HCT116 (cell line): ENCODE data around the gene FHIT. TPM values are rescaled to one million over a fixed set of nuclear protein-coding genes. Genes with fewer than 3 reads are reported as not detected.

Experiments
- ATAC-seq: fragments of 200-7000 bp; cut with Tn5 transposase; 2 replicates; pipeline ENCODE4 v1.9.1; 2020; ENCODE audit warnings: mild to moderate bottlenecking, moderate library complexity
- BruUV-seq: library from RNA; stranded (reverse); fragments of 400-500 nt; replicated peaks from 2 replicates; lab custom pipeline; 2021; lab: Mats Ljungman, UMichigan
- CTCF ChIA-PET: fragments of 300-600 bp; sonication (Branson Sonifier 250); formaldehyde crosslinking; loops from one replicate; lab custom pipeline; 2021; ENCODE audit warnings: antibody characterized with exemption; lab: Charles Lee
- POLR2A ChIA-PET: fragments of 300-600, 350-600 bp; sonication (Branson Sonifier 250); formaldehyde crosslinking; loops from one replicate; lab custom pipeline; 2021; ENCODE audit warnings: antibody characterized with exemption; lab: Charles Lee
- RAD21 ChIA-PET, 2 experiments: fragments of 300-600 bp; sonication (Branson Sonifier 250); formaldehyde crosslinking; loops; one replicate each; lab custom pipeline; 2023; ENCODE audit warnings: low total read pairs in 2 of 2; ENCODE audit not compliant: uncharacterized antibody in 2 of 2, unreplicated experiment in 2 of 2, low non-redundant PET in 1 of 2; lab: Charles Lee
- DNase-seq: peaks from one replicate; pipeline ENCODE4 v3.0.0-alpha.2; 2010; ENCODE audit warnings: low read depth, low spot score
- H2AFZ ChIP-seq: fragments of 200-600 bp; shearing (Covaris generic), sonication (generic); 2 replicates; pipeline ENCODE4 v1.6.1; 2017; ENCODE audit warnings: low read depth, mixed run types, mixed read lengths, antibody characterized with exemption, low read length; ENCODE audit not compliant: poor library complexity, severe bottlenecking
- H3K27ac ChIP-seq: 2 replicates; pipeline ENCODE4 v1.5.1; 2012; ENCODE audit warnings: low read depth, low read length
- H3K27me3 ChIP-seq: fragments of 200-600 bp; sonication (generic); 2 replicates; pipeline ENCODE4 v1.6.1; 2016; ENCODE audit warnings: mixed run types, low read length, mixed read lengths; ENCODE audit not compliant: insufficient read depth
- H3K36me3 ChIP-seq, 2 experiments: fragments of 200-500 bp in 1 of 2; fragments of 200-600 bp in 1 of 2; sonication (Bioruptor generic) in 1 of 2; sonication (generic) in 1 of 2; 2 replicates each; pipeline versions ENCODE4 v1.5.1 to v1.6.1; 2014 to 2016; ENCODE audit warnings: low read length in 2 of 2, inconsistent platforms in 1 of 2, mixed read lengths in 1 of 2, mixed run types in 1 of 2; ENCODE audit not compliant: insufficient read depth in 2 of 2, control insufficient read depth in 1 of 2
- H3K4me1 ChIP-seq, 2 experiments: fragments of 200-600 bp in 1 of 2; sonication (generic) in 1 of 2; 2 replicates each; pipeline versions ENCODE4 v1.5.1 to v1.6.1; 2012 to 2017; ENCODE audit warnings: low read length in 2 of 2, inconsistent platforms in 1 of 2, mild to moderate bottlenecking in 1 of 2, mixed read lengths in 1 of 2, mixed run types in 1 of 2, moderate library complexity in 1 of 2; ENCODE audit not compliant: insufficient read depth in 2 of 2, control insufficient read depth in 1 of 2
- H3K4me2 ChIP-seq: fragments of 200-600 bp; sonication (generic); 2 replicates; pipeline ENCODE4 v1.6.1; 2017; ENCODE audit warnings: mixed run types, low read length, mixed read lengths
- H3K4me3 ChIP-seq, 2 experiments: fragments of 200-600 bp in 1 of 2; sonication (generic) in 1 of 2; replicated peaks in 1 of 2; 2 replicates each; pipeline ENCODE4 v1.5.1; 2011 to 2016; ENCODE audit warnings: low read length in 2 of 2, control low read depth in 1 of 2, low read depth in 1 of 2, mild to moderate bottlenecking in 1 of 2, mixed read lengths in 1 of 2, mixed run types in 1 of 2
- H3K79me2 ChIP-seq: fragments of 200-600 bp; sonication (generic); 2 replicates; pipeline ENCODE4 v1.6.1; 2017; ENCODE audit warnings: mild to moderate bottlenecking, mixed run types, low read length, moderate library complexity, mixed read lengths; ENCODE audit not compliant: insufficient read depth
- H3K9ac ChIP-seq: fragments of 200-600 bp; sonication (generic); 2 replicates; pipeline ENCODE4 v1.6.1; 2016; ENCODE audit warnings: low read length, mixed read lengths
- H3K9me2 ChIP-seq: fragments of 200-600 bp; sonication (generic), shearing (Covaris generic); 2 replicates; pipeline ENCODE4 v1.6.1; 2017; ENCODE audit warnings: mixed run types, mild to moderate bottlenecking, moderate library complexity; ENCODE audit not compliant: insufficient read depth
- H3K9me3 ChIP-seq, 2 experiments: fragments of 200-500 bp in 1 of 2; fragments of 200-600 bp in 1 of 2; sonication (Bioruptor generic) in 1 of 2; sonication (generic) in 1 of 2; 2 replicates each; pipeline ENCODE4 v1.6.1; 2014 to 2017; ENCODE audit warnings: low read length in 2 of 2, mixed read lengths in 2 of 2, inconsistent platforms in 1 of 2, low read depth in 1 of 2, mild to moderate bottlenecking in 1 of 2, mixed run types in 1 of 2, moderate library complexity in 1 of 2; ENCODE audit not compliant: control insufficient read depth in 1 of 2, insufficient read depth in 1 of 2
- H4K20me1 ChIP-seq: fragments of 200-600 bp; sonication (generic), shearing (Covaris generic); 2 replicates; pipeline ENCODE4 v1.6.1; 2017; ENCODE audit warnings: mixed run types, mild to moderate bottlenecking, moderate library complexity; ENCODE audit not compliant: insufficient read depth
- EGR1 ChIP-seq: IDR thresholded peaks from 2 replicates; pipeline ENCODE4 v1.6.1; 2012; ENCODE audit warnings: low read depth
- ELF1 ChIP-seq: IDR thresholded peaks from 2 replicates; pipeline ENCODE4 v1.6.1; 2012; ENCODE audit warnings: low read depth, borderline replicate concordance
- EZH2 ChIP-seq: fragments of 200-600 bp; sonication (generic); IDR thresholded peaks from 2 replicates; pipeline ENCODE4 v1.6.1; 2017; ENCODE audit warnings: antibody characterized with exemption, mixed run types
- POLR2A ChIP-seq: IDR thresholded peaks from 2 replicates; pipeline ENCODE4 v1.7.0; 2011; ENCODE audit warnings: borderline replicate concordance; ENCODE audit not compliant: insufficient read depth, insufficient read length; ENCODE audit errors: extremely low read depth
- SP1 ChIP-seq: IDR thresholded peaks from 2 replicates; pipeline ENCODE4 v1.6.1; 2012; ENCODE audit warnings: low read depth
- YY1 ChIP-seq: IDR thresholded peaks from 2 replicates; pipeline ENCODE4 v1.6.1; 2011; ENCODE audit warnings: low read length, low read depth, moderate library complexity, mild to moderate bottlenecking; ENCODE audit not compliant: insufficient replicate concordance; ENCODE audit errors: extremely low read depth
- intact Hi-C: fragments of 100-400 bp; cut with micrococcal nuclease; formaldehyde crosslinking; loops from 2 replicates; pipeline ENCODE4 v1.10.0; 2022
- total RNA-seq: library from RNA; stranded (reverse); gene quantifications from one replicate; pipeline ENCODE4 v1.2.1, GENCODE V29; 2021; ENCODE audit not compliant: unreplicated experiment
- TF ChIP-seq, protein P1 (sequence below), 3 experiments: fragments of 200-600 bp in 1 of 3; sonication (generic) in 1 of 3; IDR thresholded peaks in 2 of 3; conservative IDR thresholded peaks in 1 of 3; 2 replicates each; pipeline ENCODE4 v1.5.1; 2012 to 2017; ENCODE audit warnings: low read depth in 2 of 3, low read length in 2 of 3, antibody characterized with exemption in 1 of 3, borderline replicate concordance in 1 of 3, control low read depth in 1 of 3, mild to moderate bottlenecking in 1 of 3, mixed read lengths in 1 of 3, mixed run types in 1 of 3, moderate library complexity in 1 of 3; ENCODE audit not compliant: insufficient read depth in 1 of 3
- TF ChIP-seq, protein P2 (sequence below): IDR thresholded peaks from 2 replicates; pipeline ENCODE4 v1.6.1; 2012; ENCODE audit warnings: low read depth
- TF ChIP-seq, protein P3 (sequence below): IDR thresholded peaks from 2 replicates; pipeline ENCODE4 v1.6.1; 2012
- TF ChIP-seq, protein P4 (sequence below): IDR thresholded peaks from 2 replicates; pipeline ENCODE4 v1.6.1; 2011; ENCODE audit warnings: mild to moderate bottlenecking, low read length, moderate library complexity; ENCODE audit not compliant: insufficient replicate concordance; ENCODE audit errors: extremely low read depth
- TF ChIP-seq, protein P5 (sequence below): IDR thresholded peaks from 2 replicates; pipeline ENCODE4 v1.6.1; 2012

FHIT gene
- total RNA-seq, 1 experiment from 2014 or later = 20.1 TPM

DNA sequence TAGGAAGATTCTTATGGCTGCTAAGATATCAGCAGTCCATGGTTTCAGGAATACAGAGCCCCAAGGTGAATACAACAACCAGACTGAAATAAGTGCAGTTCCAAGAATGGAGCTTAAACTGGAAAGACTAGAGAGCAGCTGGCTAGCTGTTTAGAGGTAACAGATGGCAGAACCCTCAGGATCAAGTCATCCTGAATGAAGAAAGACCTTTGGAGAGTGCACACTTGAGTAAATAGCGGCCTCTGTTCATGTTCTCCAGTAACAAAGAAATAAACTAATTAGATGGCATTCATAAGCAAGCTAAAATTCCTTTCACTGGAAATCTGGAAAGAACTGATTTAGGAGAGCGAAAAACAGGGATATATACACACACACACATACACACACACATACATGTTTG lies 968.4 kb downstream of the FHIT start:
- Histone ChIP-seq H3K79me2 (no peaks in the 10 kb centered on the region), H3K27ac (no peak overlapping the region), H3K27me3 (no peaks in the 10 kb centered on the region), H2AFZ (no peak overlapping the region), H3K9me3 (no peaks in the 10 kb centered on the region), H3K9ac (no peak overlapping the region), H3K4me1 (no peaks in the 10 kb centered on the region), H3K4me2 (no peak overlapping the region), H3K36me3 (no peaks in the 10 kb centered on the region), H3K4me3 (no peak overlapping the region), H3K9me2 (no peaks in the 10 kb centered on the region), H4K20me1 (no peaks in the 10 kb centered on the region)
- TF ChIP-seq EGR1 (no peak), EZH2 (no peak), POLR2A (no peak), SP1 (no peak), YY1 (no peak), ELF1 (no peak)
- TF ChIP-seq, protein P1, sequence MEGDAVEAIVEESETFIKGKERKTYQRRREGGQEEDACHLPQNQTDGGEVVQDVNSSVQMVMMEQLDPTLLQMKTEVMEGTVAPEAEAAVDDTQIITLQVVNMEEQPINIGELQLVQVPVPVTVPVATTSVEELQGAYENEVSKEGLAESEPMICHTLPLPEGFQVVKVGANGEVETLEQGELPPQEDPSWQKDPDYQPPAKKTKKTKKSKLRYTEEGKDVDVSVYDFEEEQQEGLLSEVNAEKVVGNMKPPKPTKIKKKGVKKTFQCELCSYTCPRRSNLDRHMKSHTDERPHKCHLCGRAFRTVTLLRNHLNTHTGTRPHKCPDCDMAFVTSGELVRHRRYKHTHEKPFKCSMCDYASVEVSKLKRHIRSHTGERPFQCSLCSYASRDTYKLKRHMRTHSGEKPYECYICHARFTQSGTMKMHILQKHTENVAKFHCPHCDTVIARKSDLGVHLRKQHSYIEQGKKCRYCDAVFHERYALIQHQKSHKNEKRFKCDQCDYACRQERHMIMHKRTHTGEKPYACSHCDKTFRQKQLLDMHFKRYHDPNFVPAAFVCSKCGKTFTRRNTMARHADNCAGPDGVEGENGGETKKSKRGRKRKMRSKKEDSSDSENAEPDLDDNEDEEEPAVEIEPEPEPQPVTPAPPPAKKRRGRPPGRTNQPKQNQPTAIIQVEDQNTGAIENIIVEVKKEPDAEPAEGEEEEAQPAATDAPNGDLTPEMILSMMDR (IDR thresholded peaks at IDR 0.05 in 2 of 3, conservative IDR thresholded peaks at IDR 0.05 in 1 of 3; ENCODE audit: borderline replicate concordance in 1 of 3, insufficient read depth in 1 of 3, low read depth in 2 of 3, low read length in 2 of 3) = no peak
- TF ChIP-seq, protein P2, sequence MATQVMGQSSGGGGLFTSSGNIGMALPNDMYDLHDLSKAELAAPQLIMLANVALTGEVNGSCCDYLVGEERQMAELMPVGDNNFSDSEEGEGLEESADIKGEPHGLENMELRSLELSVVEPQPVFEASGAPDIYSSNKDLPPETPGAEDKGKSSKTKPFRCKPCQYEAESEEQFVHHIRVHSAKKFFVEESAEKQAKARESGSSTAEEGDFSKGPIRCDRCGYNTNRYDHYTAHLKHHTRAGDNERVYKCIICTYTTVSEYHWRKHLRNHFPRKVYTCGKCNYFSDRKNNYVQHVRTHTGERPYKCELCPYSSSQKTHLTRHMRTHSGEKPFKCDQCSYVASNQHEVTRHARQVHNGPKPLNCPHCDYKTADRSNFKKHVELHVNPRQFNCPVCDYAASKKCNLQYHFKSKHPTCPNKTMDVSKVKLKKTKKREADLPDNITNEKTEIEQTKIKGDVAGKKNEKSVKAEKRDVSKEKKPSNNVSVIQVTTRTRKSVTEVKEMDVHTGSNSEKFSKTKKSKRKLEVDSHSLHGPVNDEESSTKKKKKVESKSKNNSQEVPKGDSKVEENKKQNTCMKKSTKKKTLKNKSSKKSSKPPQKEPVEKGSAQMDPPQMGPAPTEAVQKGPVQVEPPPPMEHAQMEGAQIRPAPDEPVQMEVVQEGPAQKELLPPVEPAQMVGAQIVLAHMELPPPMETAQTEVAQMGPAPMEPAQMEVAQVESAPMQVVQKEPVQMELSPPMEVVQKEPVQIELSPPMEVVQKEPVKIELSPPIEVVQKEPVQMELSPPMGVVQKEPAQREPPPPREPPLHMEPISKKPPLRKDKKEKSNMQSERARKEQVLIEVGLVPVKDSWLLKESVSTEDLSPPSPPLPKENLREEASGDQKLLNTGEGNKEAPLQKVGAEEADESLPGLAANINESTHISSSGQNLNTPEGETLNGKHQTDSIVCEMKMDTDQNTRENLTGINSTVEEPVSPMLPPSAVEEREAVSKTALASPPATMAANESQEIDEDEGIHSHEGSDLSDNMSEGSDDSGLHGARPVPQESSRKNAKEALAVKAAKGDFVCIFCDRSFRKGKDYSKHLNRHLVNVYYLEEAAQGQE = no peak
- TF ChIP-seq, protein P3, sequence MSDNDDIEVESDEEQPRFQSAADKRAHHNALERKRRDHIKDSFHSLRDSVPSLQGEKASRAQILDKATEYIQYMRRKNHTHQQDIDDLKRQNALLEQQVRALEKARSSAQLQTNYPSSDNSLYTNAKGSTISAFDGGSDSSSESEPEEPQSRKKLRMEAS = no peak
- TF ChIP-seq, protein P4, sequence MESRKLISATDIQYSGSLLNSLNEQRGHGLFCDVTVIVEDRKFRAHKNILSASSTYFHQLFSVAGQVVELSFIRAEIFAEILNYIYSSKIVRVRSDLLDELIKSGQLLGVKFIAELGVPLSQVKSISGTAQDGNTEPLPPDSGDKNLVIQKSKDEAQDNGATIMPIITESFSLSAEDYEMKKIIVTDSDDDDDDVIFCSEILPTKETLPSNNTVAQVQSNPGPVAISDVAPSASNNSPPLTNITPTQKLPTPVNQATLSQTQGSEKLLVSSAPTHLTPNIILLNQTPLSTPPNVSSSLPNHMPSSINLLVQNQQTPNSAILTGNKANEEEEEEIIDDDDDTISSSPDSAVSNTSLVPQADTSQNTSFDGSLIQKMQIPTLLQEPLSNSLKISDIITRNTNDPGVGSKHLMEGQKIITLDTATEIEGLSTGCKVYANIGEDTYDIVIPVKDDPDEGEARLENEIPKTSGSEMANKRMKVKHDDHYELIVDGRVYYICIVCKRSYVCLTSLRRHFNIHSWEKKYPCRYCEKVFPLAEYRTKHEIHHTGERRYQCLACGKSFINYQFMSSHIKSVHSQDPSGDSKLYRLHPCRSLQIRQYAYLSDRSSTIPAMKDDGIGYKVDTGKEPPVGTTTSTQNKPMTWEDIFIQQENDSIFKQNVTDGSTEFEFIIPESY = no peak
- TF ChIP-seq, protein P5, sequence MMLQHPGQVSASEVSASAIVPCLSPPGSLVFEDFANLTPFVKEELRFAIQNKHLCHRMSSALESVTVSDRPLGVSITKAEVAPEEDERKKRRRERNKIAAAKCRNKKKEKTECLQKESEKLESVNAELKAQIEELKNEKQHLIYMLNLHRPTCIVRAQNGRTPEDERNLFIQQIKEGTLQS = no peak
- no TSS peak for BruUV-seq
- ChIA-PET POLR2A (no interaction called here), RAD21 (no interaction called here), CTCF (no interaction called here)
- intact Hi-C loops = no loop called here
- no peak for ATAC-seq
- DNase-seq = no peak
